ENCODE measurements around the gene TEX13B. TPM values are rescaled to one million over a fixed set of nuclear protein-coding genes. Genes with fewer than 3 reads are reported as not detected.

Gene TEX13B
- total RNA-seq (ENCODE audit: unreplicated experiment): not detected
- long read RNA-seq: 0 reads

- H3K4me3 Mint-ChIP-seq (ENCODE audit: unreplicated experiment): no peak within 1 kb of the TSS
- no peaks in the 10 kb centered on the region for H3K27me3 Mint-ChIP-seq (ENCODE audit: unreplicated experiment)
- no peak within 1 kb of the TSS for H3K27ac Mint-ChIP-seq (ENCODE audit: unreplicated experiment)
- H3K4me1 Mint-ChIP-seq (ENCODE audit: low read depth, unreplicated experiment): no peaks in the 10 kb centered on the region
- DNase-seq: no peak
- H3K36me3 Mint-ChIP-seq (ENCODE audit: unreplicated experiment): no peaks in the 10 kb centered on the region
- TF ChIP-seq CTCF (IDR thresholded peaks at IDR 0.05; ENCODE audit: partially characterized antibody, unreplicated experiment): no peak
- no peaks in the 10 kb centered on the region for H3K9me3 Mint-ChIP-seq (ENCODE audit: unreplicated experiment)
These were observed at the start of gene TEX13B for GRCh38 chrX:107982356-107982755. Gene TEX13B, minus strand, starts transcription at chrX:107982370. Its CDS starts 243 bp downstream, at chrX:107982127.

GRCh38 chrX:108029928-108030711 is 48.0 kb upstream of the TEX13B start:
- TF ChIP-seq CTCF (IDR thresholded peaks at IDR 0.05; ENCODE audit: partially characterized antibody, unreplicated experiment): no peak
- Mint-ChIP-seq H3K9me3 (ENCODE audit: unreplicated experiment) (no peaks in the 10 kb centered on the region), H3K4me3 (ENCODE audit: unreplicated experiment) (no peak overlapping the region), H3K4me1 (ENCODE audit: low read depth, unreplicated experiment) (no peaks in the 10 kb centered on the region), H3K27me3 (ENCODE audit: unreplicated experiment) (no peaks in the 10 kb centered on the region), H3K27ac (ENCODE audit: unreplicated experiment) (no peak overlapping the region), H3K36me3 (ENCODE audit: unreplicated experiment) (no peaks in the 10 kb centered on the region)
- DNase-seq: no peak

GRCh38 chrX:108028854-108029253 is 46.7 kb upstream of the TEX13B start:
- no peak for DNase-seq
- H3K27ac Mint-ChIP-seq (ENCODE audit: unreplicated experiment): no peak overlapping the region
- H3K9me3 Mint-ChIP-seq (ENCODE audit: unreplicated experiment): no peaks in the 10 kb centered on the region
- TF ChIP-seq CTCF (IDR thresholded peaks at IDR 0.05; ENCODE audit: partially characterized antibody, unreplicated experiment): no peak
- no peaks in the 10 kb centered on the region for H3K4me1 Mint-ChIP-seq (ENCODE audit: low read depth, unreplicated experiment)
- H3K36me3 Mint-ChIP-seq (ENCODE audit: unreplicated experiment): no peaks in the 10 kb centered on the region
- no peak overlapping the region for H3K4me3 Mint-ChIP-seq (ENCODE audit: unreplicated experiment)
- H3K27me3 Mint-ChIP-seq (ENCODE audit: unreplicated experiment): no peaks in the 10 kb centered on the region

- Mint-ChIP-seq H3K27me3 (ENCODE audit: unreplicated experiment) (no peaks in the 10 kb centered on the region), H3K9me3 (ENCODE audit: unreplicated experiment) (no peaks in the 10 kb centered on the region), H3K4me3 (ENCODE audit: unreplicated experiment) (no peak overlapping the region), H3K4me1 (ENCODE audit: low read depth, unreplicated experiment) (no peaks in the 10 kb centered on the region), H3K27ac (ENCODE audit: unreplicated experiment) (no peak overlapping the region), H3K36me3 (ENCODE audit: unreplicated experiment) (no peaks in the 10 kb centered on the region)
- DNase-seq: no peak
- no peak for TF ChIP-seq CTCF (IDR thresholded peaks at IDR 0.05; ENCODE audit: partially characterized antibody, unreplicated experiment)
These were observed 43.9 kb upstream of the TEX13B start for GRCh38 chrX:108025954-108026600.

- no peak for DNase-seq
- Mint-ChIP-seq H3K4me1 (ENCODE audit: low read depth, unreplicated experiment) (no peaks in the 10 kb centered on the region), H3K27ac (ENCODE audit: unreplicated experiment) (no peak overlapping the region), H3K4me3 (ENCODE audit: unreplicated experiment) (no peak overlapping the region), H3K9me3 (ENCODE audit: unreplicated experiment) (no peaks in the 10 kb centered on the region), H3K27me3 (ENCODE audit: unreplicated experiment) (no peaks in the 10 kb centered on the region), H3K36me3 (ENCODE audit: unreplicated experiment) (no peaks in the 10 kb centered on the region)
- TF ChIP-seq CTCF (IDR thresholded peaks at IDR 0.05; ENCODE audit: partially characterized antibody, unreplicated experiment): no peak
These were observed 43.2 kb upstream of the TEX13B start for GRCh38 chrX:108025376-108025775.

Measured in glutamatergic neuron (in vitro differentiated cells).